Coronary artery (tissue), 2 donors: Measurements from ENCODE around the gene KREMEN1.

Source experiments
- DNase-seq: peaks from one replicate; pipeline ENCODE4 v3.0.0-alpha.2; 2017; ENCODE audit warnings: low spot score
- H3K27ac ChIP-seq, 2 donors: fragments of 200-600 bp; sonication (generic); one replicate each; pipeline ENCODE4 v1.5.1; 2016 to 2019
- H3K4me3 ChIP-seq: fragments of 200-600 bp; sonication (generic); 2 replicates; pipeline ENCODE4 v1.5.1; 2016; ENCODE audit warnings: mild to moderate bottlenecking, moderate library complexity
- CTCF ChIP-seq: fragments of 200-600 bp; sonication (generic); IDR thresholded peaks from one replicate; pipeline ENCODE4 v1.5.1; 2019; ENCODE audit warnings: antibody characterized with exemption

The KREMEN1 gene

GRCh38 chr22:29207562-29208501 lies 135.0 kb downstream of the KREMEN1 start:
- no peak for DNase-seq

GRCh38 chr22:29208502-29208862 lies 135.6 kb downstream of the KREMEN1 start:
- TF ChIP-seq CTCF: no peak
- Histone ChIP-seq H3K27ac (no peak overlapping the region), H3K4me3 (no peak overlapping the region)
- DNase-seq: no peak

More at GRCh38 chr22:29207562-29208501, 135.0 kb downstream of the KREMEN1 start:
- no peak overlapping the region for H3K27ac ChIP-seq
- TF ChIP-seq CTCF: no peak
- H3K4me3 ChIP-seq: no peak overlapping the region

- no peak for DNase-seq
- Histone ChIP-seq H3K4me3 (no peak overlapping the region), H3K27ac (no peak overlapping the region)
- TF ChIP-seq CTCF: no peak
Observed at GRCh38 chr22:29208879-29209623, 136.2 kb downstream of the KREMEN1 start.

GRCh38 chr22:29209624-29209929 lies 136.7 kb downstream of the KREMEN1 start:
- no peak overlapping the region for H3K4me3 ChIP-seq
- no peak overlapping the region for H3K27ac ChIP-seq
- no peak for DNase-seq
- TF ChIP-seq CTCF: no peak

GRCh38 chr22:29211066-29211465 lies 138.2 kb downstream of the KREMEN1 start:
- TF ChIP-seq CTCF: no peak
- no peak overlapping the region for H3K4me3 ChIP-seq
- H3K27ac ChIP-seq: no peak overlapping the region
- no peak for DNase-seq

- DNase-seq: no peak
- no peak for TF ChIP-seq CTCF
- no peak overlapping the region for H3K4me3 ChIP-seq
Observed at GRCh38 chr22:29211466-29211865, 138.6 kb downstream of the KREMEN1 start.

More at GRCh38 chr22:29211466-29211865, 138.6 kb downstream of the KREMEN1 start:
- no peak overlapping the region for H3K27ac ChIP-seq
